Measurements from ENCODE around the gene SPSB2.
"Not testable (repeated sequence)": the region's sequence is repeated elsewhere in the genome, so short reads cannot be mapped to it uniquely, and the experiment has no call there.

Gene SPSB2

GRCh38 chr12:6869049-6870021 is 3.8 kb downstream of the SPSB2 start:
- DNase-seq, result peak; percentile 23

GRCh38 chr12:6868211-6869048 is 4.7 kb downstream of the SPSB2 start:
- no peak for DNase-seq

GRCh38 chr12:6867413-6868210 is 5.5 kb downstream of the SPSB2 start, which contains the start of gene TPI1:
Gene TPI1, plus strand, starts transcription at chr12:6867531. Its CDS starts 36 bp downstream, at chr12:6867567.
- DNase-seq, result peak; percentile 24

GRCh38 chr12:6866920-6867412 is 6.1 kb downstream of the SPSB2 start:
- DNase-seq, result no peak

GRCh38 chr12:6866163-6866919 is 6.8 kb downstream of the SPSB2 start:
- no peak for DNase-seq

- not testable (repeated sequence) for DNase-seq
These were observed 7.8 kb downstream of the SPSB2 start for GRCh38 chr12:6865307-6865706.

GRCh38 chr12:6863586-6864321 is 9.3 kb downstream of the SPSB2 start:
- no peak for DNase-seq

GRCh38 chr12:6863033-6863432 is 10.1 kb downstream of the SPSB2 start:
- DNase-seq, result no peak

GRCh38 chr12:6861391-6861790 is 11.7 kb downstream of the SPSB2 start:
- no peak for DNase-seq

GRCh38 chr12:6860942-6861341 is 12.2 kb downstream of the SPSB2 start:
- no peak for DNase-seq

GRCh38 chr12:6860116-6860515 is 13.0 kb downstream of the SPSB2 start:
- no peak for DNase-seq

- no peak for DNase-seq
These were observed 14.3 kb downstream of the SPSB2 start for GRCh38 chr12:6858799-6859198.

- DNase-seq, result no peak
These were observed 17.8 kb downstream of the SPSB2 start for GRCh38 chr12:6855322-6855721.

GRCh38 chr12:6854036-6854435 is 19.1 kb downstream of the SPSB2 start:
- DNase-seq, result no peak

GRCh38 chr12:6853626-6854025 is 19.5 kb downstream of the SPSB2 start:
- DNase-seq, result no peak

- DNase-seq, result no peak
These were observed 20.3 kb downstream of the SPSB2 start for GRCh38 chr12:6852651-6853354.

GRCh38 chr12:6851921-6852650 is 21.0 kb downstream of the SPSB2 start, which contains the start of gene USP5:
Gene USP5, plus strand, starts transcription at chr12:6852150. Its CDS starts 30 bp downstream, at chr12:6852180.
- DNase-seq, result peak; percentile 98

GRCh38 chr12:6851153-6851920 is 21.8 kb downstream of the SPSB2 start, which contains the start of gene CDCA3:
Gene CDCA3, minus strand, starts transcription at chr12:6851286. Its CDS starts 334 bp downstream, at chr12:6850952.
- DNase-seq, result peak; percentile 97

- no peak for DNase-seq
These were observed 22.3 kb downstream of the SPSB2 start for GRCh38 chr12:6850796-6851152.

All from NCI-H2081 treated with DMSO at 0.1 percent for 48 hours (cell line).